Keratinocyte (primary cell): ENCODE data around the gene PPP1R37. TPM values are rescaled to one million over a fixed set of nuclear protein-coding genes. Genes with fewer than 3 reads are reported as not detected.

Experiments used
- DNase-seq: peaks from one replicate; pipeline ENCODE4 v3.0.0-alpha.2; 2011; ENCODE audit warnings: low read depth, missing footprints, low spot score
- FAIRE-seq: peaks from 2 replicates; lab custom pipeline; 2011; peaks lifted over from hg19 to GRCh38; lab: Jason Lieb, UNC
- H2AFZ ChIP-seq: 2 replicates; pipeline ENCODE4 v1.6.0; 2012; ENCODE audit warnings: low read length, control low read depth, inconsistent platforms; ENCODE audit not compliant: control insufficient read depth
- H3K27ac ChIP-seq: 2 replicates; pipeline ENCODE4 v1.5.1; 2011; ENCODE audit warnings: low read length; ENCODE audit not compliant: control insufficient read depth, insufficient read depth
- H3K27me3 ChIP-seq: 3 replicates; pipeline ENCODE4 v1.6.0; 2011; ENCODE audit warnings: low read length; ENCODE audit not compliant: control insufficient read depth, insufficient read depth; ENCODE audit errors: extremely low read depth
- H3K36me3 ChIP-seq, 2 experiments: 2 replicates in 1 of 2; 3 replicates in 1 of 2; pipeline ENCODE4 v1.5.1; 2011; ENCODE audit warnings: low read length in 2 of 2, mild to moderate bottlenecking in 1 of 2; ENCODE audit not compliant: control insufficient read depth in 2 of 2, insufficient read depth in 2 of 2; ENCODE audit errors: extremely low read depth in 1 of 2
- H3K4me1 ChIP-seq: 3 replicates; pipeline ENCODE4 v1.5.1; 2011; ENCODE audit warnings: low read length; ENCODE audit not compliant: control insufficient read depth, insufficient read depth; ENCODE audit errors: extremely low read depth
- H3K4me2 ChIP-seq: 3 replicates; pipeline ENCODE4 v1.6.0; 2011; ENCODE audit warnings: low read depth, low read length; ENCODE audit not compliant: control insufficient read depth, insufficient read depth; ENCODE audit errors: extremely low read depth
- H3K4me3 ChIP-seq, 3 experiments: fragments of 200-600 bp in 1 of 3; sonication (generic) in 1 of 3; 2 replicates in 2 of 3; 3 replicates in 1 of 3; pipeline ENCODE4 v1.5.1; 2011 to 2016; ENCODE audit warnings: low read length in 3 of 3, mild to moderate bottlenecking in 3 of 3, control low read depth in 2 of 3, inconsistent platforms in 1 of 3, low read depth in 1 of 3, mixed read lengths in 1 of 3, mixed run types in 1 of 3, moderate library complexity in 1 of 3; ENCODE audit not compliant: control insufficient read depth in 2 of 3, insufficient read depth in 2 of 3; ENCODE audit errors: extremely low read depth in 1 of 3
- H3K79me2 ChIP-seq: 2 replicates; pipeline ENCODE4 v1.6.0; 2012; ENCODE audit warnings: low read length; ENCODE audit not compliant: control insufficient read depth, insufficient read depth
- H3K9ac ChIP-seq: 3 replicates; pipeline ENCODE4 v1.6.0; 2011; ENCODE audit warnings: low read length; ENCODE audit not compliant: control insufficient read depth, insufficient read depth; ENCODE audit errors: extremely low read depth
- H3K9me1 ChIP-seq: 3 replicates; pipeline ENCODE4 v1.6.0; 2011; ENCODE audit warnings: low read length; ENCODE audit not compliant: control insufficient read depth, insufficient read depth; ENCODE audit errors: extremely low read depth
- H3K9me3 ChIP-seq: 2 replicates; pipeline ENCODE4 v1.5.1; 2012; ENCODE audit warnings: low read depth, low read length; ENCODE audit not compliant: control insufficient read depth
- H4K20me1 ChIP-seq: 3 replicates; pipeline ENCODE4 v1.6.0; 2011; ENCODE audit warnings: low read length; ENCODE audit not compliant: control insufficient read depth, insufficient read depth; ENCODE audit errors: extremely low read depth
- CTCF ChIP-seq, 3 experiments: IDR thresholded peaks in 1 of 3; conservative IDR thresholded peaks in 1 of 3; optimal IDR thresholded peaks in 1 of 3; 2 replicates in 2 of 3; 3 replicates in 1 of 3; pipeline versions ENCODE3 to v1.5.1; 2011; ENCODE audit warnings: low read length in 3 of 3, mild to moderate bottlenecking in 3 of 3, moderate library complexity in 2 of 3, control low read depth in 1 of 3, inconsistent platforms in 1 of 3; ENCODE audit not compliant: insufficient read depth in 2 of 3; ENCODE audit errors: extremely low read depth in 1 of 3
- EZH2 ChIP-seq: IDR thresholded peaks from one replicate; pipeline ENCODE4 v1.6.1; 2012; ENCODE audit warnings: inconsistent platforms, mild to moderate bottlenecking, low read length, moderate library complexity
- dilution Hi-C: fragments of 300-500 bp; cut with MboI; formaldehyde crosslinking; loops from one replicate; pipeline ENCODE4 v1.7.0; 2020; ENCODE audit warnings: low sequenced_read_pairs; ENCODE audit not compliant: extremely low pct_ligation_motif_present
- polyA plus RNA-seq, 5 experiments: library from polyadenylated mRNA; depleted of rRNA in 3 of 5; stranded (reverse) in 3 of 5; stranded (forward) in 1 of 5; unstranded in 1 of 5; fragments of >200 nt; gene quantifications; 1 replicate in 1 of 5; 2 replicates in 3 of 5; 3 replicates in 1 of 5; pipeline versions ENCODE4 v1.2.1 to v1.2.3, GENCODE V29; 2011 to 2012; ENCODE audit warnings: missing spikeins in 2 of 5, low read depth in 1 of 5, low replicate concordance in 1 of 5
- small RNA-seq, 3 experiments: library from RNA; depleted of rRNA; stranded (forward); fragments of <200 nt; gene quantifications; one replicate each; pipeline ENCODE3, GENCODE V24; 2012; ENCODE audit warnings: low read depth in 3 of 3, low replicate concordance in 1 of 3; ENCODE audit not compliant: insufficient read length in 3 of 3

Gene PPP1R37
- polyA plus RNA-seq, 1 donor (not counting 4 experiments of a cell fraction or from before 2014, with no cell fraction given), result 8.6 TPM

GRCh38 chr19:45195764-45196163, 102.8 kb downstream of the PPP1R37 start:
- Histone ChIP-seq H3K79me2 (no peaks in the 10 kb centered on the region), H3K9ac (no peak overlapping the region), H4K20me1 (no peaks in the 10 kb centered on the region), H3K27ac (no peak overlapping the region), H3K9me1 (no peaks in the 10 kb centered on the region), H3K4me2 (no peak overlapping the region), H2AFZ (no peak overlapping the region), H3K36me3 (no peaks in the 10 kb centered on the region), H3K4me3 (no peak overlapping the region), H3K9me3 (no peaks in the 10 kb centered on the region), H3K27me3 (no peaks in the 10 kb centered on the region), H3K4me1 (peaks cover 4% of the 10 kb centered on the region)
- dilution Hi-C loops, result no loop called here
- no peak for DNase-seq
- TF ChIP-seq EZH2 (no peak), CTCF (optimal IDR thresholded peaks at IDR 0.05 in 1 of 3, IDR thresholded peaks at IDR 0.05 in 1 of 3, conservative IDR thresholded peaks at IDR 0.05 in 1 of 3; ENCODE audit: extremely low read depth in 1 of 3, insufficient read depth in 2 of 3, low read length in 3 of 3) (no peak)
- FAIRE-seq, result no peak

Small RNA genes lying within 50 kb of the gene (small RNA-seq; reads per million reads assigned to genes)
- gene RNU6-611P, result 0 reads per million in 3 experiments

Other genes starting within 250 kb of the PPP1R37 start
- gene NECTIN2, start 246.9 kb upstream of the PPP1R37 start, polyA plus RNA-seq, result 26.8 to 38.9 TPM (median 29.8 TPM) in 3 replicates
- 46.9 to 92.1 TPM (median 56.0 TPM) in 3 replicates for gene TOMM40, start 201.9 kb upstream of the PPP1R37 start, polyA plus RNA-seq
- 27.9 to 217 TPM (median 30.2 TPM) in 3 replicates for gene APOE, start 187.4 kb upstream of the PPP1R37 start, polyA plus RNA-seq
- gene APOC1, start 178.6 kb upstream of the PPP1R37 start, polyA plus RNA-seq, result 0.40 to 0.79 TPM (median 0.65 TPM) in 3 replicates
- not detected in 3 replicates for gene APOC4, start 150.9 kb upstream of the PPP1R37 start, polyA plus RNA-seq
- not detected in 3 replicates for gene APOC2, start 147.1 kb upstream of the PPP1R37 start, polyA plus RNA-seq
- 44.6 to 74.6 TPM (median 47.1 TPM) in 3 replicates for gene CLPTM1, start 137.8 kb upstream of the PPP1R37 start, polyA plus RNA-seq
- gene RELB, start 91.7 kb upstream of the PPP1R37 start, polyA plus RNA-seq, result 3.6 to 7.3 TPM (median 4.5 TPM) in 3 replicates
- 15.7 to 21.4 TPM (median 19.7 TPM) in 3 replicates for gene CLASRP, start 54.1 kb upstream of the PPP1R37 start, polyA plus RNA-seq
- gene ZNF296, start 16.7 kb upstream of the PPP1R37 start, polyA plus RNA-seq, result 0.13 to 1.6 TPM (median 0.25 TPM) in 3 replicates
- gene GEMIN7, start 13.9 kb upstream of the PPP1R37 start, polyA plus RNA-seq, result 23.1 to 30.1 TPM (median 23.7 TPM) in 3 replicates
- 0.20 to 1.2 TPM (median 0.37 TPM) in 3 replicates for gene NKPD1, start 67.8 kb downstream of the PPP1R37 start, polyA plus RNA-seq
- gene TRAPPC6A, start 85.1 kb downstream of the PPP1R37 start, polyA plus RNA-seq, result 4.7 to 7.9 TPM (median 7.1 TPM) in 3 replicates
- 5.1 to 8.3 TPM (median 6.9 TPM) in 3 replicates for gene BLOC1S3, start 85.6 kb downstream of the PPP1R37 start, polyA plus RNA-seq
- gene EXOC3L2, start 152.2 kb downstream of the PPP1R37 start, polyA plus RNA-seq, result 0.08 to 0.28 TPM (median 0.09 TPM) in 3 replicates
- gene MARK4, start 158.1 kb downstream of the PPP1R37 start, polyA plus RNA-seq, result 16.9 to 38.0 TPM (median 19.7 TPM) in 3 replicates
- gene CKM, start 229.7 kb downstream of the PPP1R37 start, polyA plus RNA-seq, result 0.03 TPM in 1 of 3 replicates, not detected in the others
- gene KLC3, start 247.6 kb downstream of the PPP1R37 start, polyA plus RNA-seq, result 14.7 to 27.9 TPM (median 15.3 TPM) in 3 replicates